ENCODE measurements around the gene NKX1-2. TPM values are rescaled to one million over a fixed set of nuclear protein-coding genes. Genes with fewer than 3 reads are reported as not detected.

Gene NKX1-2
- total and polyA plus RNA-seq, 5 donors from 2014 or later: not detected

DNA sequence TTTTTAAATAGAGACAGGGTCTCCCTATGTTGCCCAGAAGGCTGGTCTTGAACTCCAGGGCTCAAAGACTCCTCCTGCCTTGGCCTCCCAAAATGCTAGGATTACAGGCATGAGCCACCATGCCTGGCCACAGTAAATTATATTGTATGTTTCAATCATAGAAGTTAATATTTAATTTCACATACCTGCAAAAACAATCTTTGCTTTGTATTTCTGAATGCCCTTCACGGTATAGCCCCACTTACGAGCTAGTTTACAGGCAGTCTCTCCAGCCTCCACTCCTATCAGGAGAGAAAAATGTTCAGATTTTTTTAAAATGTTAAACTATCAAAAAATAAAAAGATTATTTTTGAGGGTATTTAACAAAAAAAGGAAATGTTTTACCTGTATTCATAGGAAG is 41.5 kb downstream of the NKX1-2 start:
- Histone ChIP-seq H3K27me3 (ENCODE audit: control insufficient read depth, insufficient read depth, low read length) (no peaks in the 10 kb centered on the region), H3K4me1 (ENCODE audit: control insufficient read depth, insufficient read depth, low read length, poor library complexity, severe bottlenecking) (peaks cover 5% of the 10 kb centered on the region), H3K9me3 (ENCODE audit: control insufficient read depth in 2 of 2, low read length in 2 of 2) (no peaks in the 10 kb centered on the region), H3K27ac (ENCODE audit: insufficient read depth, low read length, poor library complexity, severe bottlenecking) (no peak overlapping the region), H3K36me3 (ENCODE audit: control insufficient read depth, insufficient read depth, low read length) (peaks cover 26% of the 10 kb centered on the region), H3K4me3 (ENCODE audit: low read depth, low read length) (no peak overlapping the region)
- DNase-seq (no peak), ATAC-seq (ENCODE audit: low read depth in 2 of 2) (no peak)
- Mint-ChIP-seq H3K27me3 (no peaks in the 10 kb centered on the region), H3K27ac (no peak overlapping the region), H3K4me3 (no peak overlapping the region), H3K36me3 (peaks cover 25% of the 10 kb centered on the region), H3K4me1 (peaks cover 5 to 12% (median 9%) of the 10 kb centered on the region in 4 donors), H3K9me3 (no peaks in the 10 kb centered on the region)

DNA sequence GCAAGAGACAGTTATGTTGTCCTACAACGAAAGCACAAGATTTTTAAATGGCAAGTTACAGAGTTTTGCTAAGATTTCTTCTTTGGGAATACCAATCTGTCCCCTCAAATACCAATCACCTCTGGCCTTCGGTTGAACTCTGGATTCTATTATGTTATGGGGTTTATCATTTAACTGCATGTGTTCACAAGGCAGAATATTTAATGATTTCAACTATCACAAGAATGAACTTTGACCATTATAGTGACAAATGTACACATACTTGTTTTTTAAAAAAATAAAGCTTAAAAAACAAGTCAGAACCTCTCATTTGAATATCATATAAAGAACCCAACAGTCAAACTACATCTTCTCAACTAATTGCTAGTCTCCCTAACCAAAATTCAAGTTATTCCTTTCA is 42.4 kb downstream of the NKX1-2 start:
- Mint-ChIP-seq H3K4me3 (no peak overlapping the region), H3K27me3 (no peaks in the 10 kb centered on the region), H3K9me3 (no peaks in the 10 kb centered on the region), H3K27ac (no peak overlapping the region), H3K4me1 (peaks cover 10 to 15% (median 12%) of the 10 kb centered on the region in 4 donors), H3K36me3 (peaks cover 25% of the 10 kb centered on the region)
- ATAC-seq (ENCODE audit: low read depth in 2 of 2) (no peak), DNase-seq (no peak)
- peaks cover 26% of the 10 kb centered on the region for H3K36me3 ChIP-seq (ENCODE audit: control insufficient read depth, insufficient read depth, low read length)
- no peak overlapping the region for H3K4me3 ChIP-seq (ENCODE audit: low read depth, low read length)
- H3K27ac ChIP-seq (ENCODE audit: insufficient read depth, low read length, poor library complexity, severe bottlenecking): no peak overlapping the region
- peaks cover 8% of the 10 kb centered on the region for H3K4me1 ChIP-seq (ENCODE audit: control insufficient read depth, insufficient read depth, low read length, poor library complexity, severe bottlenecking)
- no peaks in the 10 kb centered on the region for H3K9me3 ChIP-seq (ENCODE audit: control insufficient read depth in 2 of 2, low read length in 2 of 2)
- no peaks in the 10 kb centered on the region for H3K27me3 ChIP-seq (ENCODE audit: control insufficient read depth, insufficient read depth, low read length)

DNA sequence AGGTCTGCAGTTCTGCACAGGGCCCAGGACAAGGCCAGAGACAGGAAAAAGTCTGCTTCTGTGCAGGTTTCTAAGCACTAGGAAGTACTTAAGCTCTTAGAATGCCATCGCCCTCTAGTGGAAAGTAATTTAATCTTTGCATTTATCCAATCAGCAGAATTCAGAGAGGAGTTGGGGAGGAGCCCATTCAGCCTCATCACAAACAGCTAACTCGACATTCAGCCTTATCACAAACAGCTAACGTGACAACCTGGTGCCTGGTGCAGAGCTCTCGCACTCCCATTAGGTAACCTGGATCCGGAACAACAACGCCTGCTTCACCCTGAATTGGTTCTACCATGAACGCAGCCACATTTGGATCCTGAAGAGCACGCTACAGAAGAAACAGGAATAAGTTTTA is 46.3 kb downstream of the NKX1-2 start:
- Mint-ChIP-seq H3K4me3 (no peak overlapping the region), H3K4me1 (peaks cover 8 to 12% (median 10%) of the 10 kb centered on the region in 4 donors), H3K9me3 (no peaks in the 10 kb centered on the region), H3K27me3 (no peaks in the 10 kb centered on the region), H3K36me3 (peaks cover 29% of the 10 kb centered on the region), H3K27ac (peak overlapping the region; percentile 14 to 85 (median 29))
- Histone ChIP-seq H3K27me3 (ENCODE audit: control insufficient read depth, insufficient read depth, low read length) (no peaks in the 10 kb centered on the region), H3K36me3 (ENCODE audit: control insufficient read depth, insufficient read depth, low read length) (peaks cover 21% of the 10 kb centered on the region), H3K27ac (ENCODE audit: insufficient read depth, low read length, poor library complexity, severe bottlenecking) (no peak overlapping the region), H3K4me1 (ENCODE audit: control insufficient read depth, insufficient read depth, low read length, poor library complexity, severe bottlenecking) (peaks cover 8% of the 10 kb centered on the region), H3K4me3 (ENCODE audit: low read depth, low read length) (no peak overlapping the region), H3K9me3 (ENCODE audit: control insufficient read depth in 2 of 2, low read length in 2 of 2) (no peaks in the 10 kb centered on the region)
- peak in 2 of 3 donors; percentile 71 to 90 for DNase-seq
- peak; percentile 95 to 99 for ATAC-seq (ENCODE audit: low read depth in 2 of 2)

DNA sequence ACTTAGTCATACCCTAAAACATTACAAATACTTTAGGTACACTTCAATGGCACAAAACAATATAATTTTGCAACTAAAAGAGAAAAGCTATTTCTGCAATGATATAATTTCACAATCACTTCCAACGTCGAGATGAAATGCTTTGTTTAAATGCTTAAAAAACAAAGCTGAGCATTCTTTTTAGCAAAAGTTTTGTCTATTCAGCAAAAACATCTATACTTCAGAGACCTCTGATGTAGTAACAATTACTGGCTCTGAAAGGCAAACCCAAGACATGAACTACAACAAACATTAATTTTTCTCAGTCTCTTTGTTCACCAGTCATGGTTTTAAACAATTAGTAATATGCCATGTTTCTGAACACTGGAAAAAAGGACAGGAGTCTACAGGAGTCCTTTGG is 47.6 kb downstream of the NKX1-2 start:
- H3K4me1 ChIP-seq (ENCODE audit: control insufficient read depth, insufficient read depth, low read length, poor library complexity, severe bottlenecking): peaks cover 8% of the 10 kb centered on the region
- no peak overlapping the region for H3K27ac ChIP-seq (ENCODE audit: insufficient read depth, low read length, poor library complexity, severe bottlenecking)
- Mint-ChIP-seq H3K27me3 (no peaks in the 10 kb centered on the region), H3K9me3 (no peaks in the 10 kb centered on the region), H3K36me3 (peaks cover 22% of the 10 kb centered on the region), H3K4me1 (peaks cover 8 to 16% (median 10%) of the 10 kb centered on the region in 4 donors), H3K4me3 (no peak overlapping the region), H3K27ac (no peak overlapping the region)
- no peaks in the 10 kb centered on the region for H3K9me3 ChIP-seq (ENCODE audit: control insufficient read depth in 2 of 2, low read length in 2 of 2)
- peaks cover 24% of the 10 kb centered on the region for H3K36me3 ChIP-seq (ENCODE audit: control insufficient read depth, insufficient read depth, low read length)
- DNase-seq (no peak), ATAC-seq (ENCODE audit: low read depth in 2 of 2) (no peak)
- H3K4me3 ChIP-seq (ENCODE audit: low read depth, low read length): no peak overlapping the region
- no peaks in the 10 kb centered on the region for H3K27me3 ChIP-seq (ENCODE audit: control insufficient read depth, insufficient read depth, low read length)

DNA sequence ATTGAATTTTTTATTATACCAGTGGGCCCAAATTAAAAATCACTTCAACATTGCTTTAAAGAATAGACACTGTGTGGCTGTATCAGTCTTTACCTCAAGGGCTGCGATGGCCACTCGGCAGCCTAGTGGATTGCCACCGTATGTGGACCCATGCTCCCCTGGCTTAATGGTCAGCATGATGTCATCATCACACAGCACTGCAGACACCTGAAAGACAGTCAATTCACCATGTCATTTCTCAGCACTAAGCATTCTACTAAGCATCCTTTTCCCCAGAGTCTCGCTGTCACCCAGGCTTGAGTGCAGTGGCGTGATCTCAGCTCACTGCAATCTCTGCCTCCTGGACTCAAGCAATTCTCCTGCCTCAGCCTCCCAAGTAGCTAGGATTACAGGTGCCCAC is 48.2 kb downstream of the NKX1-2 start:
- Histone ChIP-seq H3K36me3 (ENCODE audit: control insufficient read depth, insufficient read depth, low read length) (peaks cover 24% of the 10 kb centered on the region), H3K27me3 (ENCODE audit: control insufficient read depth, insufficient read depth, low read length) (no peaks in the 10 kb centered on the region), H3K9me3 (ENCODE audit: control insufficient read depth in 2 of 2, low read length in 2 of 2) (no peaks in the 10 kb centered on the region), H3K4me1 (ENCODE audit: control insufficient read depth, insufficient read depth, low read length, poor library complexity, severe bottlenecking) (peaks cover 8% of the 10 kb centered on the region), H3K27ac (ENCODE audit: insufficient read depth, low read length, poor library complexity, severe bottlenecking) (no peak overlapping the region), H3K4me3 (ENCODE audit: low read depth, low read length) (no peak overlapping the region)
- ATAC-seq (ENCODE audit: low read depth in 2 of 2) (no peak), DNase-seq (no peak)
- Mint-ChIP-seq H3K4me3 (no peak overlapping the region), H3K36me3 (peaks cover 20% of the 10 kb centered on the region), H3K9me3 (no peaks in the 10 kb centered on the region), H3K27ac (no peak overlapping the region), H3K4me1 (peaks cover 8 to 16% (median 10%) of the 10 kb centered on the region in 4 donors), H3K27me3 (no peaks in the 10 kb centered on the region)

Other genes starting within 250 kb of the NKX1-2 start
- gene OAT, start 31.1 kb downstream of the NKX1-2 start, total RNA-seq: 37.6 TPM
- 10 to 100 TPM; 54.2 to 76.4 (median 61.7) TPM for gene OAT, start 31.1 kb downstream of the NKX1-2 start, polyA plus RNA-seq
- 20.1 TPM for gene LHPP, start 11.8 kb upstream of the NKX1-2 start, total RNA-seq
- gene LHPP, start 11.8 kb upstream of the NKX1-2 start, polyA plus RNA-seq: 10 to 100 TPM; 21.9 to 29.2 (median 26.5) TPM

All from CD4-positive, CD25-positive, alpha-beta regulatory T cell (primary cell).